HG03442 (cell line): Measurements from ENCODE around the gene LMCD1.
"Not testable (repeated sequence)": the region's sequence is repeated elsewhere in the genome, so short reads cannot be mapped to it uniquely, and the experiment has no call there.

Source experiments
- ATAC-seq: cut with Tn5 transposase; IDR thresholded peaks from one replicate; pipeline ENCODE4 v1.9.1; 2021; ENCODE audit warnings: mild to moderate bottlenecking, moderate library complexity; ENCODE audit not compliant: unreplicated experiment

The LMCD1 gene

GRCh38 chr3:8579943-8580342, 78.3 kb downstream of the LMCD1 start:
- ATAC-seq: no peak

- not testable (repeated sequence) for ATAC-seq
Measured at GRCh38 chr3:8580434-8580833, 78.8 kb downstream of the LMCD1 start.

- no peak for ATAC-seq
Measured at GRCh38 chr3:8581373-8581772, 79.8 kb downstream of the LMCD1 start.

GRCh38 chr3:8581806-8582445, 80.3 kb downstream of the LMCD1 start:
- ATAC-seq: no peak

- no peak for ATAC-seq
Measured at GRCh38 chr3:8584661-8585060, 83.0 kb downstream of the LMCD1 start.

- ATAC-seq: no peak
Measured at GRCh38 chr3:8589880-8590556, 88.4 kb downstream of the LMCD1 start.

- no peak for ATAC-seq
Measured at GRCh38 chr3:8593021-8593827, 91.6 kb downstream of the LMCD1 start.

GRCh38 chr3:8595252-8595651, 93.6 kb downstream of the LMCD1 start:
- no peak for ATAC-seq

GRCh38 chr3:8595695-8596115, 94.1 kb downstream of the LMCD1 start:
- ATAC-seq: no peak

GRCh38 chr3:8596321-8597218, 94.9 kb downstream of the LMCD1 start:
- ATAC-seq: no peak

GRCh38 chr3:8597219-8597853, 95.7 kb downstream of the LMCD1 start:
- no peak for ATAC-seq

GRCh38 chr3:8599146-8599545, 97.5 kb downstream of the LMCD1 start:
- ATAC-seq: no peak

- ATAC-seq: no peak
Measured at GRCh38 chr3:8600457-8600856, 98.8 kb downstream of the LMCD1 start.

- ATAC-seq: no peak
Measured at GRCh38 chr3:8603115-8603710, 101.6 kb downstream of the LMCD1 start.

GRCh38 chr3:8604006-8604405, 102.4 kb downstream of the LMCD1 start:
- ATAC-seq: no peak

GRCh38 chr3:8604988-8605387, 103.4 kb downstream of the LMCD1 start:
- no peak for ATAC-seq

GRCh38 chr3:8606701-8607231, 105.1 kb downstream of the LMCD1 start:
- no peak for ATAC-seq

GRCh38 chr3:8607234-8608040, 105.8 kb downstream of the LMCD1 start:
- ATAC-seq: no peak
